ENCODE results near the gene POU2F2.

The POU2F2 gene

GRCh38 chr19:42078538-42079275 lies 53.5 kb downstream of the POU2F2 start:
- DNase-seq, result no peak

GRCh38 chr19:42078058-42078457 lies 54.2 kb downstream of the POU2F2 start:
- DNase-seq, result no peak

- no peak for DNase-seq
These were observed 55.8 kb downstream of the POU2F2 start for GRCh38 chr19:42076380-42076944.

- peak; percentile 100 for DNase-seq
These were observed 56.4 kb downstream of the POU2F2 start, which contains the start of gene ZNF574 for GRCh38 chr19:42075616-42076379. Gene ZNF574 (plus strand): TSS chr19:42076166. CDS start chr19:42078607, 2,441 bp downstream.

- no peak for DNase-seq
These were observed 57.0 kb downstream of the POU2F2 start for GRCh38 chr19:42075364-42075615.

GRCh38 chr19:42074513-42075363 lies 57.5 kb downstream of the POU2F2 start:
- DNase-seq, result peak; percentile 15

GRCh38 chr19:42071247-42071646 lies 61.0 kb downstream of the POU2F2 start:
- no peak for DNase-seq

GRCh38 chr19:42069619-42070351 lies 62.5 kb downstream of the POU2F2 start, which contains the start of gene GRIK5:
Gene GRIK5 (minus strand): TSS chr19:42070206. CDS start chr19:42065770, 4,436 bp downstream.
- DNase-seq, result no peak

GRCh38 chr19:42068756-42069571 lies 63.3 kb downstream of the POU2F2 start:
- no peak for DNase-seq

- no peak for DNase-seq
These were observed 63.9 kb downstream of the POU2F2 start for GRCh38 chr19:42068361-42068755.

GRCh38 chr19:42067315-42067888 lies 64.8 kb downstream of the POU2F2 start:
- no peak for DNase-seq

GRCh38 chr19:42066075-42066754 lies 66.0 kb downstream of the POU2F2 start:
- peak; percentile 15 for DNase-seq

- no peak for DNase-seq
These were observed 66.7 kb downstream of the POU2F2 start for GRCh38 chr19:42065511-42065910.

- DNase-seq, result no peak
These were observed 67.2 kb downstream of the POU2F2 start for GRCh38 chr19:42065051-42065450.

- no peak for DNase-seq
These were observed 67.8 kb downstream of the POU2F2 start for GRCh38 chr19:42064432-42064831.

- no peak for DNase-seq
These were observed 69.9 kb downstream of the POU2F2 start for GRCh38 chr19:42062381-42062780.

GRCh38 chr19:42060117-42060516 lies 72.1 kb downstream of the POU2F2 start:
- DNase-seq, result no peak

- DNase-seq, result no peak
These were observed 73.0 kb downstream of the POU2F2 start for GRCh38 chr19:42059196-42059595.

- DNase-seq, result no peak
These were observed 74.4 kb downstream of the POU2F2 start for GRCh38 chr19:42057846-42058245.

- DNase-seq, result no peak
These were observed 78.0 kb downstream of the POU2F2 start for GRCh38 chr19:42054205-42054604.
